Neural cell (in vitro differentiated cells): ENCODE data around the gene INPP1. TPM values are rescaled to one million over a fixed set of nuclear protein-coding genes. Genes with fewer than 3 reads are reported as not detected.

Source experiments
- H2AFZ ChIP-seq: fragments of 200-600, 300-800 bp; sonication (generic), shearing (Covaris generic); 2 replicates; pipeline ENCODE4 v1.6.0; 2014; ENCODE audit warnings: low read depth, mild to moderate bottlenecking, antibody characterized with exemption, low read length, moderate library complexity
- H3F3A ChIP-seq: fragments of 200-600 bp; shearing (Covaris generic); 2 replicates; pipeline ENCODE4 v1.6.1; 2016; ENCODE audit warnings: mild to moderate bottlenecking, moderate library complexity, mixed read lengths, antibody characterized with exemption, low read length; ENCODE audit not compliant: insufficient read depth, poor library complexity, severe bottlenecking
- H3K27ac ChIP-seq: fragments of 200-600, 300-800 bp; sonication (generic), shearing (Covaris generic); 2 replicates; pipeline ENCODE4 v1.5.1; 2014; ENCODE audit warnings: mild to moderate bottlenecking, low read length, moderate library complexity
- H3K27me3 ChIP-seq: fragments of 300-800, 200-600 bp; sonication (generic), shearing (Covaris generic); 2 replicates; pipeline ENCODE4 v1.6.0; 2014; ENCODE audit warnings: mild to moderate bottlenecking, low read depth, low read length, moderate library complexity; ENCODE audit not compliant: insufficient read depth
- H3K36me3 ChIP-seq: fragments of 300-800, 200-600 bp; sonication (generic), shearing (Covaris generic); 2 replicates; pipeline ENCODE4 v1.5.1; 2014; ENCODE audit warnings: mild to moderate bottlenecking, antibody characterized with exemption, low read length, moderate library complexity; ENCODE audit not compliant: insufficient read depth
- H3K4me2 ChIP-seq: fragments of 300-800, 200-600 bp; sonication (generic), shearing (Covaris generic); 2 replicates; pipeline ENCODE4 v1.6.0; 2014; ENCODE audit warnings: mild to moderate bottlenecking, low read length
- H3K4me3 ChIP-seq: fragments of 300-800, 200-600 bp; sonication (generic), shearing (Covaris generic); 2 replicates; pipeline ENCODE4 v1.5.1; 2014; ENCODE audit warnings: mild to moderate bottlenecking, low read length, moderate library complexity
- H3K79me2 ChIP-seq: fragments of 200-600 bp; shearing (Covaris generic); replicated peaks from 2 replicates; pipeline ENCODE4 v1.6.0; 2014; ENCODE audit warnings: mild to moderate bottlenecking, low read length, moderate library complexity; ENCODE audit not compliant: insufficient read depth
- H3K9ac ChIP-seq: fragments of 300-800, 200-600 bp; sonication (generic), shearing (Covaris generic); 2 replicates; pipeline ENCODE4 v1.6.1; 2016; ENCODE audit warnings: mild to moderate bottlenecking, low read length, mixed read lengths
- H3K9me2 ChIP-seq: fragments of 200-600 bp; shearing (Covaris generic); 2 replicates; pipeline ENCODE4 v1.6.1; 2016; ENCODE audit warnings: mild to moderate bottlenecking, low read length, mixed read lengths; ENCODE audit not compliant: insufficient read depth
- H3K9me3 ChIP-seq: fragments of 200-600, 300-800 bp; sonication (generic), shearing (Covaris generic); 2 replicates; pipeline ENCODE4 v1.6.1; 2016; ENCODE audit warnings: mild to moderate bottlenecking, mixed run types, low read length, moderate library complexity, mixed read lengths
- H4K20me1 ChIP-seq: fragments of 200-600 bp; shearing (Covaris generic); 2 replicates; pipeline ENCODE4 v1.6.1; 2016; ENCODE audit warnings: mild to moderate bottlenecking, mixed run types; ENCODE audit not compliant: insufficient read depth
- EP300 ChIP-seq: fragments of 450-650 bp; conservative IDR thresholded peaks from 2 replicates; pipeline ENCODE4 v1.6.1; 2014; ENCODE audit warnings: antibody characterized with exemption, mild to moderate bottlenecking, moderate library complexity; ENCODE audit not compliant: poor library complexity, severe bottlenecking
- EZH2 ChIP-seq: fragments of 200-600, 300-800 bp; shearing (Covaris generic), sonication (generic); IDR thresholded peaks from 2 replicates; pipeline ENCODE4 v1.6.1; 2014; ENCODE audit warnings: antibody characterized with exemption, low read length, borderline replicate concordance, mild to moderate bottlenecking; ENCODE audit not compliant: insufficient read depth, poor library complexity, severe bottlenecking
- MXI1 ChIP-seq: fragments of 450-650 bp; conservative IDR thresholded peaks from 2 replicates; pipeline ENCODE4 v1.6.1; 2014; ENCODE audit warnings: antibody characterized with exemption, mild to moderate bottlenecking; ENCODE audit not compliant: poor library complexity, severe bottlenecking
- POLR2AphosphoS5 ChIP-seq: IDR thresholded peaks from 2 replicates; pipeline ENCODE4 v1.6.1; 2012
- RAD21 ChIP-seq: fragments of 450-650 bp; conservative IDR thresholded peaks from 2 replicates; pipeline ENCODE4 v1.6.1; 2014; ENCODE audit warnings: antibody characterized with exemption, mild to moderate bottlenecking, moderate library complexity
- SMC3 ChIP-seq: fragments of 450-650 bp; conservative IDR thresholded peaks from 2 replicates; pipeline ENCODE4 v1.6.1; 2014; ENCODE audit warnings: antibody characterized with exemption, mild to moderate bottlenecking, moderate library complexity; ENCODE audit not compliant: poor library complexity
- TAF1 ChIP-seq: IDR thresholded peaks from 2 replicates; pipeline ENCODE4 v1.6.1; 2012; ENCODE audit warnings: low read depth
- polyA plus RNA-seq: library from polyadenylated mRNA; depleted of rRNA; stranded (reverse); fragments of >200 nt; gene quantifications from 2 replicates; pipeline ENCODE4 v1.2.3, GENCODE V29; 2014
- TF ChIP-seq, protein P1 (sequence below): IDR thresholded peaks from 2 replicates; pipeline ENCODE4 v1.6.1; 2012; ENCODE audit warnings: borderline replicate concordance
- TF ChIP-seq, protein P2 (sequence below): fragments of 450-650 bp; IDR thresholded peaks from 2 replicates; pipeline ENCODE4 v1.5.1; 2014; ENCODE audit warnings: antibody characterized with exemption, mild to moderate bottlenecking, moderate library complexity; ENCODE audit not compliant: poor library complexity, severe bottlenecking

INPP1 gene
- polyA plus RNA-seq, 1 donor from 2014 or later, result 15.1 TPM

DNA sequence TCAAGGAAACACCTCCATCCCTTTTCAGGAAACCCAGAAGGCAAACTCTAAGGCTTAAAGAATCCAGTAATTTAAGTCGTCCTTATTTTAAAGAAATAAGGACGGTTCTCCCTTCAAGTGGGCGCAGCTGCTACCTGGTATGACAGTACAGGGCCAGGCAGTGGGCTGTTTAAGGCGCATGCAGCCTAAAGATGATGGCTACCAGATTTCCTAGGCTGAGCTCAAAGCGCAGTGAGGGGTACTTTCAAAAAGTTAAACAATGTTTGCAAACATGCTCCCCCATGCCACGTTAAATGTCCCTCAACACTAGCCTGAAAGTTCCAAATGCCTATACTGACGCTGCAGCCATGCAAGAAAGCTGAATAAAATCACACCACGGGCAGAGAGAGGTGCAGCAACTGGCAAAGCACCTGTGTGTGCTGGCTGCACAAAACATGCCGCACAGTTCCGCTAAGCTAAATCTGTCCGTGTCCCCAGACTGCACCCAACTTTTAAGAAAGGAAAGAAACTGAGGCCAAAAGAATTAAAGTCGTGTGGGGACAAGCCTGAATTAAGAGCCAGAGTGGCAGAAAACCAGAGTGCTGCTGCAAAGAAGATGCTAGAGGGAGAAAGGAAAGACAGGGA lies 24.3 kb upstream of the INPP1 start:
- Histone ChIP-seq H3K9ac (peak overlapping the region; percentile 58), H2AFZ (peak overlapping the region; percentile 92), H3K36me3 (no peaks in the 10 kb centered on the region), H3K27ac (peak overlapping the region; percentile 41), H3K4me3 (peak overlapping the region; percentile 85), H3K79me2 (peaks cover 5% of the 10 kb centered on the region), H3F3A (no peaks in the 10 kb centered on the region), H3K27me3 (no peaks in the 10 kb centered on the region), H3K9me2 (no peaks in the 10 kb centered on the region), H4K20me1 (no peaks in the 10 kb centered on the region), H3K4me2 (peak overlapping the region; percentile 56), H3K9me3 (no peaks in the 10 kb centered on the region)
- TF ChIP-seq MXI1 (peak; percentile 47), RAD21 (no peak)

DNA sequence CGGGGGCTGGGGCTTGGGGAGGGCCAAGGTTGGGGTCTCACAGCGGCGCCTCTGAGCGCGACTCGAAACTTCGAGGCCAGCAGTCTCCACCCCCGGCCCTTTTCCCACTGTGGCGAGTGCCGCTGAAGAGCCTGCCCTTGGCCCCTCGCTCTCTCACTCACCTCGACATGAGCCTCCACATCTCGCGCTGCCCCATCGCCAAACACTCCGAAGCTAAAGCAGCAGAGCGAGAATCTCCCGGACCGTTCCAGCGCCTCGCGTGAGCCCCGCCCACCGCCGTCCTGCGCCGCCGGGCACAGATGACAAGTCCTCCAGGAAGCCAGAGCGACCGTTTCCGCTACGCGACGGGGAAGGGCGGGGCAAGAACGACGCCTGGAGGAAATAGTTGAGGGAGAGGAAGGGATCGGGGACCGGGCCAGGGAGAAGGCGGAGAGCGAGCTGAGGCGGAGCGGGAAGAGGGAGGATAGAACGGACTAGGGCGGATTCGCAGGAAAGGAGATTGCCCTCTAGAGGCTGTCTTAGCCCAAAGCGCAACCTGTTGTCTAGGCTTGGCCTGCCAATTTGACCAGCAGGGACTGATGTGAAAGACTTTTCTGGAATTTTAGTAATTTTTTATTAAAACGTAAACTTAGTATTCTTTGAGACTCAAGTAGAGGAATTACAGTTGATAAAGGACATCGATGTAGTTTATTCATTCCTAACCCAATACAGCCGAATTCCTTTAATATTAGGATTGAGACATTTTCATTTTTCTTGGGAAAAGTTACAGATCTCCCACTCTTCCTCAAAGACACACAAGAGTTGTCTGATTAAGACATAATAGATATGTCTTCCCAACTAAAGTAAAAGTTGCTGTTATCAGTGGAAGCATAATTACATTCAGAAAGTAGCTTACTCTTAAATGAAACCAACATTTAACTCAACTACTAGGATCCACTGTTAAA lies 23.6 kb upstream of the INPP1 start, which contains the start of gene HIBCH:
Gene HIBCH (minus strand): TSS at position 272 of the 944 bp plus-strand sequence. CDS start 76 bp downstream, at position 196.
- Histone ChIP-seq H3K27me3 (no peaks in the 10 kb centered on the region), H4K20me1 (no peaks in the 10 kb centered on the region), H3K9me2 (no peaks in the 10 kb centered on the region), H3F3A (no peaks in the 10 kb centered on the region), H3K4me3 (peak within 1 kb of the TSS; percentile 85), H3K9me3 (no peaks in the 10 kb centered on the region), H3K27ac (peak within 1 kb of the TSS; percentile 41), H3K4me2 (peak within 1 kb of the TSS; percentile 56), H3K79me2 (peaks cover 5% of the 10 kb centered on the region), H3K36me3 (no peaks in the 10 kb centered on the region), H3K9ac (peak within 1 kb of the TSS; percentile 58), H2AFZ (peak within 1 kb of the TSS; percentile 92)
- TF ChIP-seq TAF1 (no peak), POLR2AphosphoS5 (peak; percentile 64), RAD21 (peak; percentile 61), SMC3 (peak; percentile 68), MXI1 (peak; percentile 64), EP300 (peak; percentile 62), EZH2 (no peak)
- TF ChIP-seq, protein P1, sequence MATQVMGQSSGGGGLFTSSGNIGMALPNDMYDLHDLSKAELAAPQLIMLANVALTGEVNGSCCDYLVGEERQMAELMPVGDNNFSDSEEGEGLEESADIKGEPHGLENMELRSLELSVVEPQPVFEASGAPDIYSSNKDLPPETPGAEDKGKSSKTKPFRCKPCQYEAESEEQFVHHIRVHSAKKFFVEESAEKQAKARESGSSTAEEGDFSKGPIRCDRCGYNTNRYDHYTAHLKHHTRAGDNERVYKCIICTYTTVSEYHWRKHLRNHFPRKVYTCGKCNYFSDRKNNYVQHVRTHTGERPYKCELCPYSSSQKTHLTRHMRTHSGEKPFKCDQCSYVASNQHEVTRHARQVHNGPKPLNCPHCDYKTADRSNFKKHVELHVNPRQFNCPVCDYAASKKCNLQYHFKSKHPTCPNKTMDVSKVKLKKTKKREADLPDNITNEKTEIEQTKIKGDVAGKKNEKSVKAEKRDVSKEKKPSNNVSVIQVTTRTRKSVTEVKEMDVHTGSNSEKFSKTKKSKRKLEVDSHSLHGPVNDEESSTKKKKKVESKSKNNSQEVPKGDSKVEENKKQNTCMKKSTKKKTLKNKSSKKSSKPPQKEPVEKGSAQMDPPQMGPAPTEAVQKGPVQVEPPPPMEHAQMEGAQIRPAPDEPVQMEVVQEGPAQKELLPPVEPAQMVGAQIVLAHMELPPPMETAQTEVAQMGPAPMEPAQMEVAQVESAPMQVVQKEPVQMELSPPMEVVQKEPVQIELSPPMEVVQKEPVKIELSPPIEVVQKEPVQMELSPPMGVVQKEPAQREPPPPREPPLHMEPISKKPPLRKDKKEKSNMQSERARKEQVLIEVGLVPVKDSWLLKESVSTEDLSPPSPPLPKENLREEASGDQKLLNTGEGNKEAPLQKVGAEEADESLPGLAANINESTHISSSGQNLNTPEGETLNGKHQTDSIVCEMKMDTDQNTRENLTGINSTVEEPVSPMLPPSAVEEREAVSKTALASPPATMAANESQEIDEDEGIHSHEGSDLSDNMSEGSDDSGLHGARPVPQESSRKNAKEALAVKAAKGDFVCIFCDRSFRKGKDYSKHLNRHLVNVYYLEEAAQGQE, result peak; percentile 62
- TF ChIP-seq, protein P2, sequence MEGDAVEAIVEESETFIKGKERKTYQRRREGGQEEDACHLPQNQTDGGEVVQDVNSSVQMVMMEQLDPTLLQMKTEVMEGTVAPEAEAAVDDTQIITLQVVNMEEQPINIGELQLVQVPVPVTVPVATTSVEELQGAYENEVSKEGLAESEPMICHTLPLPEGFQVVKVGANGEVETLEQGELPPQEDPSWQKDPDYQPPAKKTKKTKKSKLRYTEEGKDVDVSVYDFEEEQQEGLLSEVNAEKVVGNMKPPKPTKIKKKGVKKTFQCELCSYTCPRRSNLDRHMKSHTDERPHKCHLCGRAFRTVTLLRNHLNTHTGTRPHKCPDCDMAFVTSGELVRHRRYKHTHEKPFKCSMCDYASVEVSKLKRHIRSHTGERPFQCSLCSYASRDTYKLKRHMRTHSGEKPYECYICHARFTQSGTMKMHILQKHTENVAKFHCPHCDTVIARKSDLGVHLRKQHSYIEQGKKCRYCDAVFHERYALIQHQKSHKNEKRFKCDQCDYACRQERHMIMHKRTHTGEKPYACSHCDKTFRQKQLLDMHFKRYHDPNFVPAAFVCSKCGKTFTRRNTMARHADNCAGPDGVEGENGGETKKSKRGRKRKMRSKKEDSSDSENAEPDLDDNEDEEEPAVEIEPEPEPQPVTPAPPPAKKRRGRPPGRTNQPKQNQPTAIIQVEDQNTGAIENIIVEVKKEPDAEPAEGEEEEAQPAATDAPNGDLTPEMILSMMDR, result peak; percentile 91
